ENCODE measurements around the gene FAM78B. TPM values are rescaled to one million over a fixed set of nuclear protein-coding genes. Genes with fewer than 3 reads are reported as not detected.

Gene FAM78B
- total RNA-seq, 2 donors from 2014 or later = 3.7 to 11.0 TPM

GRCh38 chr1:166128195-166128594, 38.6 kb downstream of the FAM78B start:
- Histone ChIP-seq H3K27ac (no peak overlapping the region), H3K36me3 (no peaks in the 10 kb centered on the region), H3K27me3 (replicated peaks; ENCODE audit: insufficient read depth) (no peaks in the 10 kb centered on the region), H3K4me3 (no peak overlapping the region), H3K9me3 (no peaks in the 10 kb centered on the region), H3K4me1 (replicated peaks) (no peaks in the 10 kb centered on the region)
- TF ChIP-seq POLR2AphosphoS5 (IDR thresholded peaks at IDR 0.05) = no peak
- WGBS = 30% methylated on average over 1 of the region's 1 CpG
- intact Hi-C loops (cut with DNase I) = no loop called here
- DNase-seq (ENCODE audit: low spot score) = no peak

- Histone ChIP-seq H3K9me3 (no peaks in the 10 kb centered on the region), H3K4me1 (replicated peaks) (no peaks in the 10 kb centered on the region), H3K36me3 (no peaks in the 10 kb centered on the region), H3K27me3 (replicated peaks; ENCODE audit: insufficient read depth) (no peaks in the 10 kb centered on the region), H3K4me3 (no peak overlapping the region), H3K27ac (no peak overlapping the region)
- TF ChIP-seq CTCF (IDR thresholded peaks at IDR 0.05) (no peak), POLR2A (IDR thresholded peaks at IDR 0.05) (no peak), POLR2AphosphoS5 (IDR thresholded peaks at IDR 0.05) (no peak)
- DNase-seq (ENCODE audit: low spot score) = no peak
- intact Hi-C loops (cut with DNase I) = no loop called here
- 87% methylated on average over 1 of the region's 1 CpG for WGBS
Measured at GRCh38 chr1:166127003-166127402, 39.8 kb downstream of the FAM78B start.

GRCh38 chr1:166122873-166123466, 43.8 kb downstream of the FAM78B start:
- intact Hi-C loops (cut with DNase I) = no loop called here
- H3K27ac ChIP-seq = no peak overlapping the region
- no peaks in the 10 kb centered on the region for H3K4me1 ChIP-seq (replicated peaks)
- no peaks in the 10 kb centered on the region for H3K36me3 ChIP-seq
- WGBS = 59% methylated on average over 8 of the region's 8 CpGs
- no peak for DNase-seq (ENCODE audit: low spot score)
- H3K27me3 ChIP-seq (replicated peaks; ENCODE audit: insufficient read depth) = no peaks in the 10 kb centered on the region
- TF ChIP-seq CTCF (IDR thresholded peaks at IDR 0.05) (no peak), POLR2AphosphoS5 (IDR thresholded peaks at IDR 0.05) (no peak), POLR2A (IDR thresholded peaks at IDR 0.05) (no peak)
- H3K4me3 ChIP-seq = no peak overlapping the region
- no peaks in the 10 kb centered on the region for H3K9me3 ChIP-seq

- WGBS = 76% methylated on average over 4 of the region's 4 CpGs
- H3K36me3 ChIP-seq = no peaks in the 10 kb centered on the region
- intact Hi-C loops (cut with DNase I) = no loop called here
- TF ChIP-seq POLR2A (IDR thresholded peaks at IDR 0.05) (no peak), CTCF (IDR thresholded peaks at IDR 0.05) (no peak), POLR2AphosphoS5 (IDR thresholded peaks at IDR 0.05) (no peak)
- DNase-seq (ENCODE audit: low spot score) = no peak
- H3K27me3 ChIP-seq (replicated peaks; ENCODE audit: insufficient read depth) = no peaks in the 10 kb centered on the region
- no peak overlapping the region for H3K27ac ChIP-seq
- H3K4me1 ChIP-seq (replicated peaks) = no peaks in the 10 kb centered on the region
- no peak overlapping the region for H3K4me3 ChIP-seq
- H3K9me3 ChIP-seq = no peaks in the 10 kb centered on the region
Measured at GRCh38 chr1:166121010-166121409, 45.8 kb downstream of the FAM78B start.

GRCh38 chr1:166120281-166120680, 46.5 kb downstream of the FAM78B start:
- Histone ChIP-seq H3K27ac (no peak overlapping the region), H3K4me1 (replicated peaks) (no peaks in the 10 kb centered on the region), H3K9me3 (no peaks in the 10 kb centered on the region), H3K4me3 (no peak overlapping the region), H3K36me3 (no peaks in the 10 kb centered on the region), H3K27me3 (replicated peaks; ENCODE audit: insufficient read depth) (no peaks in the 10 kb centered on the region)
- TF ChIP-seq POLR2AphosphoS5 (IDR thresholded peaks at IDR 0.05) = no peak
- TF ChIP-seq POLR2A (IDR thresholded peaks at IDR 0.05) = no peak
- no peak for TF ChIP-seq CTCF (IDR thresholded peaks at IDR 0.05)
- 78% methylated on average over 8 of the region's 8 CpGs for WGBS
- DNase-seq (ENCODE audit: low spot score) = no peak
- intact Hi-C loops (cut with DNase I) = no loop called here
